Ishikawa (cell line): ENCODE results near the gene EYA3.

ENCODE experiments used
- EP300 ChIP-seq: IDR thresholded peaks from 2 replicates; pipeline ENCODE4 v1.6.1; 2012; ENCODE audit warnings: borderline replicate concordance
- RAD21 ChIP-seq: IDR thresholded peaks from 2 replicates; pipeline ENCODE4 v1.6.1; 2012; ENCODE audit warnings: low read depth
- TF ChIP-seq, protein P1 (sequence below): IDR thresholded peaks from 2 replicates; pipeline ENCODE4 v1.6.1; 2012

GRCh38 chr1:28050776-28051175 is 37.6 kb downstream of the EYA3 start:
- TF ChIP-seq RAD21: no peak
- TF ChIP-seq, protein P1, sequence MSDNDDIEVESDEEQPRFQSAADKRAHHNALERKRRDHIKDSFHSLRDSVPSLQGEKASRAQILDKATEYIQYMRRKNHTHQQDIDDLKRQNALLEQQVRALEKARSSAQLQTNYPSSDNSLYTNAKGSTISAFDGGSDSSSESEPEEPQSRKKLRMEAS: no peak
- no peak for TF ChIP-seq EP300
